T-helper 1 cell (primary cell): ENCODE data around the gene MXD4.

Experiments used
- DNase-seq, 5 donors: peaks; one replicate each; pipeline ENCODE4 v3.0.0-alpha.2; 2012 to 2020

MXD4 gene

DNA sequence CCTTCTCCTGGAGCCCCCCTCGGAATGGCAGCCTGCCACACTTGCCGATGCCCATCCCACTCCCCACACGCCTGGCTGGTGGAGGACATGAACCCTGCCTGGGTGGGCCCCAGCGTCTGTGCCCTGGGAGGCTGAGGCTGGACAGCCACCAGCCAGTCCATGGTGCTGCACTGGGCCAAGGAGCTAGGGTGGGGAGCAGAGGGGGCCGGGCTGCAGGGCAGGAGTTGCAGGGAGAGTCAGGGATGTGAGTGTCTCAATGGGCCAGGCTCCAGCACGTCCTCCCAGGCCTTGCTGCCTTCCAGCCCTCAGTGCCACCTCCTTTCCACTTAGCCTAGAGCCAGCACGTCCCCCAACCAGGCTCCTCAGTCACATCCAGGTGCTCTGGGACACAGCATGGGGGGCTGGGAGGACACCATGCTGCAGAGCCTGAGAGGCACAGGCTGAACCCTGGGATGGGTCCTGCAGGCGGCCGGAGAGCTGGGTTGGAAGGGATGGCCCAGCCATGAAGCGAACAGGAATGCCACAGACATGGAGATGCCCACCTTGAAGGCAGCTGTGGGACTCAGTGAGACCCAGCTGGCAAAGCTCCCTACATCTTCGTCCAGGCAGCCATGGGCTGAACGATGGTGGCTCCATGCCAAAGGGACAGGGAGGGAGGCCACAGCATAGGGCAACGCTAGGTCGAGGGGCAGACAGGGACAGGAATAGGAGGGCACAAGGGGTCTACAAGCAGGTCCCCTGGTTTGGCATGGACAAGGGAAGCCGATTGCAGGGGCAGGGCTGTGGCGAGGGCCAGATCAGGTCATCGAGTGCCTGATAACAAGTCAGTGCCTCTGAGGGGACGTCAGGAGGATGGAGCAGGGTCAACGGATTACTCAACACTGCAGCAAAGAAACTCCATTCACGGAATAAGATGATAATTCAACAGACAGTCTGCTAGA, 30.1 kb upstream of the MXD4 start:
- no peak for DNase-seq

DNA sequence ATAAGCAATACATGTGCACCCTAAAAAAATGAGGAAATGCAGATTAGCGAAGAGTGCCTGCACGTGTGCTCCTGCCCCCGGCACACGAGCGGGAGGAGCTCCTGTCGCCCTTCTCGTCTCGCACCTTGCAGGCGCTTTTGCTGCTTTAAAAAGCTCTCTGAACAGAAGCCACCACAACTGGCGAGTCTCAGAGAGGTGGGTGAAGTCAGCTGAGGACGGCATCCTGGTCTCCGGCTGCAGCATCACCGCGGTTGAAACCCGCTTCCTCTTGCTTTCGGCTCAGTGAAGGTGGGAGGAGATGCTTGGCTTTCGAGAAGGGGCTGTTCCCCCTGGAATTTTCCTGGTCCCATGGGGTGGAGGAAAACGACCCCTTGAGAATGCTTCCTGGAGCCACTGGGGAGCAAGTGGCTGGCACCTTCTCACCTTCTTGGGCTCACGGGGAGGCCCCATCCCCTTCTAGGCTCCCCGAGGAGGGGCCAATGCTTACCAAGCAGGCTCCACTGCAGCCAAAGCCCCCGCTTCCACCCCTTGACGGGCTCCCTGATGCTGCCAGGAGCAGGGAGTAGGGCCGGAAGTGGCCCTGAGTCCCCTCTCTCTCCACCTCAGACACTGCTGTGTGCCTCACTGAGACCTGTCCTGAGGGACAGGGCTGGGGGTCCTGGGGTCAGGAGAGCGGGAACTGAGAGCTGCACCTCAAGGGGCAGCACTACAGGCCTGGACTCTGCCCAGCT, 29.2 kb upstream of the MXD4 start:
- peak; percentile 58 to 78 (median 74) for DNase-seq

DNA sequence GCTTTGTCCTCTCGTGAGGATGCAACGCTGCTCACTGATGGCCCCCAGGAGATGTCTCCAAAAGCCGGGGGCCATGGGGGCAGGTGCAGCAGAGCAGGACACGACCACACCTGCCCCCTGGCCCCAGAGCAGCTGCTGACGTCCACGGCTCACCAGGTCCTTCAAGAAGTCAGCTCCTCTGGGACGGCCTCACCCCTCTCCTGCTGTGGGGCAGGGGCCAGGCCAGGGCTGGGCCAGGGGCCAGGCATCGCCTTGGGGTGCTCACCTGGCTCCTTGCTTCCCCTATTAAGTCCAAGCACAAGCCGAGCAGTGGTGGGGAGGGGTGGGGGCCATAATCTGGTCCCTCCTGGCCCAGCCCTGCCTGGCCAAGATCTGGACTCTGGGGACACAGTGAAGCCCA, 28.6 kb upstream of the MXD4 start:
- no peak for DNase-seq

DNA sequence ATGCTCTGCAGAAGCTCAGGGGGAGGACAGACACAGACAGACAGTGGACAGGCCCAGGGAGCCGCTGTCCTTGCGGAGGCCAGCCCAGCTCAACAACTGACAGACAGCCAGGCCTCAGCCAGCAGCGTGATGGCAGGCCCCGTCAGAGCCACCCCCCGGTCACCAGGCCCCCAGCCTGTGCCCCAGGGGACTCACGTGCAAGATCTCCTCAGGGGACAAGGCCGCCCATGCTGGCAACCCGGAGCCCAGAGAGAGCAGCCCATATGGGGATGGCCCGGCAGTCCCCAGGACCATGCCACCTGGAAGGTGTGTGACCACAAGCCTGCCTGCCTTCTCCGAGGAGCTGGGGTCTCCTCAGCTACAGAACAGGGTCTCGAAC, 28.0 kb upstream of the MXD4 start:
- DNase-seq = no peak

DNA sequence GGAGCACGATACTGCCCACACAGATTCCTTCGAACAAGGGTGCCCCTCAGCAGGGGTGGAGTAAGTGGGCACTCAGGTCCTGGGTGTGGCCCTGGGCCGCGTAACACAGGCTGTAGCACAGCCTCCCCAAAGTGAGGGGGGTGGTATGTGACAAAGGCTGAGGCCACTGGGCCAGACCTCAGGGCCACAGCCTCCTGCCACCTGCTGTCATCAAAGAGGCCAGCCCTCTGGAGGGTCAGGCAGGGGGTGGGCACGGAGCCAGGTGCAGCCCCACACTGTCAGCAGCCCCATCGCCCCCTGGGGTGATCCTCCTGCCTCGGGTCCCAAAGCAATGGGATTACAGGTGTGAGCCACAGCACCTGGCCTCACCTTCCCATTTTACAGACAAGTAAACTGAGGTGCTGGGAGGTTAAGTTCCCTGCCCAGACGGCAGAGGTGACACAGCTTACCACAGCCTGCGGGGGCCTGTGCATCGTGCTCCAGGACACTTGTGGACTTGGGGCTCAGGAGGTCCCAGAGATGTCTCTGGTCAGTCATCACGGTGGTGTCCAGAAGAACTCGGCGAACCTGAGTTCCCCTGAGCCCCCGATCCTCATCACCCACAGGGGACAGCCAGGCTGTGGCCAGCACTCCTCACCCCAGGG, 27.5 kb upstream of the MXD4 start:
- DNase-seq = no peak

DNA sequence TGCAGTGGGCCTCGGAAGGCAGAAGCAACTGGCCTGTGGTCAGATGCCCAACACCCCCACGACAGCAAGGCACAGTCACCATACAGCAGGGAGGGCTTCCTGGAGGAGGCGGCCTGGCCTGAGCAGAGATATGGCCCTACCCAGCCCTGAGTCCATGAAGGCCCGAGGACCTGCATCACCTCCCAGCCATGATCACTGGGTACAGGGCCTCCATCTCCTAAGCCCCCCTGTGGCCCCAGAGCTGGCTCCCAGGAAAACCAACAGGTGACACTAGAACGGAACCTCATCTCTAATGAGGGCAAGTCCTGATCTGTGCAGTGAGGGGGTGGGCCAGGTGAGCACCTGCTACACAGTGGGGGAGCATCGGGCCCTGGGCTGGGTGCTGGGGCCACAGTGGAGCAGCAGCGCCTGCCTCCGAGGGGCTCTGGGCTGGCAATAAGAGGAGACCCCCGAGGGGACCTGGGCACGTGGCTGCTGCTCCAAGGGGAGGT, 26.2 kb upstream of the MXD4 start:
- DNase-seq = no peak

DNA sequence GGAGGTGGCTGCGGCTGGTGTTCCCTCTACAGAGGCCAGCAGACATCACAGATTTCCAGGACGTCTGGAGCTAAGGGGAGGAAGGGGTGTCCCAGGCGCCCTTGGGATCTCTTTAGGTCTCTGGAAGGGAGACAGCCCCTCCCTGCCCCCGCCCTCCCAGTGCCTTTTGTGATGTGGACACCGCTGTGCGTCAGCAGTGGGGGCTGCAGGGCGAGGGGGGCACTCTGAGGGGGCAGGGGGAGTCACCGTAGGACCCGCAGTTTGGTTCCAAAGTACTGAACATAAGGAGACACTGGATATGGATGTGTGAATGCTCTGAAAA, 25.6 kb upstream of the MXD4 start:
- peak in 1 of 5 donors; percentile 3 for DNase-seq

DNA sequence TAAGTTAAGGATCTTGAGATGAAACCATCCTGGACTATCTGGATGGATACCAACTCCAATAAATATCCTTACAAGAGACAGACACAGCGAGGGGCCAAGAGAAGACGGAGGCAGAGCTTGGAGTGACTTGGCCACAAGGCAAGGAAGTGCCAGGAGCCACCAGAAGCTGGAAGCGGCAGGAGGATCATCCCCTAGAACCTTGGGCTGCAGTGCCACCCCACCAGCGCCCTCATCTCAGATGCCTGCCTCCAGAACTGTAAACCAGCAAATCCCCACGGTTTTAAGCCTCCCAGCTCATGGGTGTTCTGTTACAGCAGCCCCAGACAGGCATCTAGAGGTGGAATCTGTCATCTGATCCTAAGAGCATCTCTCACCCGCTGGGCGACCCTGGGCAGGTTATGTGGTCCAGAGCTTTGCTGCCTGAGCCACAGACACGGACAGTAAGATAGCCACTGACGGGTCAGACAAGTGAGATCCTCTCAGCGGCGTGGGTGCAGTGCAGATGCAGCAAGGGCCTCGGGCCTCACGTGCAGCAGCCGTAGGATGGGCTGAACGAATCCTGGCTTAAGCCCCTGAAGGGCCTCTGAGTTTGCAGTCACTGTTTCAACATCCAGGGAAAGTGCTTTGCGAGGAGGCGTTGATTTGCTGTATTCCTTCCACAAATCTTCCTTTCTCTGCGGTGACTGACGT, 25.1 kb upstream of the MXD4 start:
- no peak for DNase-seq

DNA sequence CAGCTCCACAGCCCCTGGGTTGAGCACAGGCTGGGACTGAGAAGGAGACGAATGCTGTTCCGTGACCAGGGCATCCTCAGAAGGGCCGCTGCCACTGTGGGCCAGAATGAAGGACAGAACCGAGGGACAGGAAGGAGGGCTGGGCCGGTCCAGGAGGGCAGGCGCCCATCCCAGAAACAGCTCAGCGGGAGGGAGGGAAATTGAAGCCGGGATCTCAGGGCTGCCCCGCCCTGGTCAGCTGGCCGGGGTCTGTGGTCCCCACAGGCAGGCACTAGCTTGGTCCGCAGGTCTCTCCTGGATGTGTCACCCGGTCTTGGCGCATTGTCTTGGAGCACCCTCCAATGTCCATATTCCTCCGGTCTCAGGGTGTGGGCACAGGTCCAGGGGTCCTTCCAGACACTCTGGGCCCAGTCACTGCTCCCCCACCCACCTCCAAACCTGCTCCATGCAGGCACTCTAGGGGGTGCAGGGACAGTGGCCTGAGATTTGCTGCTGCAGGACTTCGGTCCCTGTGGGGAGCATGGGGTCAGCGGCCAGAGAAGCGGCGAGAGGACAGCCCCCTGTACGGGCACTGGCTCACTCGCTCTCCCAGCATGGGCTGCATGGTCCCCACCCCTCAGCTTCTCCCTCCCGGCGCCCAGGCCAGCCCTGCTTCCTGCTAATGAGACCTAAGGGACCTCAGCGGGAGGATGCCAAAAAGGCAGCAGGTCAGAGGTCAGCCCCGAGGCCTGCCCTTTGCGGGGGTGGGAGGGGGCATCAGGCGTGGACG, 23.9 kb upstream of the MXD4 start:
- DNase-seq = peak in 1 of 5 donors; percentile 12

DNA sequence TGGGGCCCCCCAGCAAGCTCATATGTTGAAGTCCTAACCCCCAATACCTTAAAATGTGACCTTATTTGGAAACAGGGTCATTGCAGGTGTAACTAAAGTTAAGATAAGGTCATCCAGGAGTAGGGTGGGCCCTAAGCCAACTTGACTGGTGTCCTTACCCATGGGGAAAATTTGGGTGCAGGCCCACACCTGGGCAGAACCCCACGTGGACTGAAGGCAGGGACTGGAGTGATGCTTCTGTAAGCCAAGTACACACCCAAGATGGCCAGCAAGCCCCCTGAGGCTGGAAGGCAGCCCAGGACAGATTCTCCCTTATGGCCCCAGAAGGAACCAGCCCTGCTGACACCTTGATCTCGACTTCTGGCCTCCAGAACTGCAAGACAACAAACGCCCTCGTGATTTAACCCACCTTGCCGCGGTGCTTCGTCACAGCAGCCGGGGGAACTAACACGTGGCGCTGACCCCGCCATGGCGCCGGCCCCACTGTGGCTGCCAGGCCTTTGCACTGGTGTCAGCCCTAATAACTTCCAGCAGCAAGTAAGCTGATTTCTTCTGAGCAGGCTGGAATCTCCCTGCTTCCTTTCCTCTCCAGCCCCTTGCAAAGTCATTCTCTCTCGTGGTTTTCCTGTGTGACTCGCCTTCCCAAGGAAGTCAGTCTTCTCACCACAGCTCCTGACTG, 23.2 kb upstream of the MXD4 start:
- DNase-seq = peak in 1 of 5 donors; percentile 3

DNA sequence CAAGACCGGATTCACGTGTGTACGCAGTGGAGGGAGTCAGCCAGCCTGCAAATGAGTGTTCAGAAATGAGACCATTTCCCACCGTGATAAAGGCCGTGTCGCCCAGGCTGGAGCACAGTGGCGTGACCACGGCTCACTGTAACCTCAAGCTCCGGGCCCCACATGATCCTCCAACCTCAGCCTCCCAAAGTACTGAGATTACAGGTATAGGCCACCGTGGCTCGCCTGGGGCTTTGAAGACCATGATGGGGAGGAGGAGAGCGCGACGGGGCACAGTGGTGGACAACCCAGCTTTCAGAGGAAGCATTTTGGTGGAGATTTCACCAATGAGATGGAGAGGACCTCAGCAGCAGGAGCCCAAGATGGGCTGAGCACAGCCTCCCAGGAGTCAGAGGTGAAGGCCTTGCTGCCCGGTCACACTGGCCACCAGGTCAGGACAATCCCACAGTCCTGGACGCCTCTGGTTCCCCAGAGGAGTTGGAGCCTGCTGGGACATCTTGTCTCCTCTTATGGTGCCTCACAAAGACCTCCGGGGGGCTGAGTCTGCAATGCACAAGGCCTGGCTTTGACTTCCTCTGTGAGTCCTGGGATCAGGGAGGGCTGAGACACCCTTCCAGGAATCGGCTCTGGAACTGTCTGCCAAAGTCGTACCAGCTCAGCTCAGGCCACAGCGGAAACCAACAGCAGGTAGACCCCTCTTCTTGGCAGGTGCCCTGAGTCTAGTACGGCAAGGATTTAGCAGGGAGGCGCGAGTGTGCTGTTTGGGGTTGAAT, 22.4 kb upstream of the MXD4 start:
- DNase-seq = peak in 1 of 5 donors; percentile 5

DNA sequence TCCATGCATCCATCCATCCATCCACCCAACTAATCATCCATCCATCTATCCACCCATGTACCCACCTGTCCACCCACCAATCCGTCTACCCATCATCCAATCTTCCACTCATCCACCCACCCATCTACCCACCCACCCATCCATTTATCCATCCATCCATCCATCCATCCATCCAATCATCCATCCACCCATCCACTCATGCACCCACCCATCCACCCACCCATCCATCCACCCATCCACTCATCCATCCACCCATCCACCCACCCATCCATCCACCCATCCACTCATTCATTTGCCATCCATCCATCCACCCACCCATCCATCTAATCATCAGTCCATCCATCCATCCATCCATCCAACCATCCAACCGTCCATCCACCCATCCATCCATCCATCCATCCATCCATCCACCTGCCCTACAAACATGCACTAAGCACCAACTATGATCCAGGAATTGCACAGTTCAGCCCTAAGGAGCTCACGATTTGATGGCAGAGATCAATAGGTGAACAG, 21.3 kb upstream of the MXD4 start:
- DNase-seq = peak in 1 of 5 donors; percentile 2

DNA sequence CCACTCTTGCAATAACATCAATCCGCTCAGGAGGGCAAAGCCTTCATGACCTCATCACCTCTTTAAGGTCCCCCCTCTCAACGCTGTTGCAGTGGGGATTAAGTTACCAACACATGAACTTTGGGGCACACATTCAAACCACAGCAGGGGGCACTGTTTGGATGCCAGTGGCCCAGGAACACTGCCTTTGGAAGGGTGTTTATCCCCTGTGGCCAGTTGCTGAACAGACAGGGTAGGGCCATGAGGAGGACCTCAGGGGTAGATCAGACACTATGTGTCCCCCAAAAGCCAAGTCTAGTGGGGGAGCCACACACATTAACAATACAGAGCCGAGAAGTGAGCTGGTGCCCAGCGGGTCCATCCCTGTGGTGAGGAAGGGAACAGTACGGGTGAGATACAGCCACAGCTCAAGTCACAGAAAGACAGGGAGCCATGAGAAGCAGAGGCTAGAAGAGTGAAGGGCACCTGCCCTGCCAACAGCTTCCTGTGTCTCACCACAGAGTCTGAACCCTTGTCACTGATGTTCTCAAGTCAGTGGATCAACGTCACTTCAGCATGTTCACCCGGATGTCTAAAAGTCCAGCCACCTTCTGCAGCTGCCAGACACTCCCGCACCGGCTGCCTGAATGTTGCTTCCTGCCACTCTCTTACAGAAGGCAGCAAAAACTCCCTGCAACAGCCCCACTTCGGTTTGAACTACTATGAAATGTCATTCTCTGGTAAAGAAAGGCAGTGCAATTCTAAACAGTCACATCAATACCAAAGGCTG, 19.9 kb upstream of the MXD4 start:
- peak; percentile 76 to 94 (median 84) for DNase-seq

DNA sequence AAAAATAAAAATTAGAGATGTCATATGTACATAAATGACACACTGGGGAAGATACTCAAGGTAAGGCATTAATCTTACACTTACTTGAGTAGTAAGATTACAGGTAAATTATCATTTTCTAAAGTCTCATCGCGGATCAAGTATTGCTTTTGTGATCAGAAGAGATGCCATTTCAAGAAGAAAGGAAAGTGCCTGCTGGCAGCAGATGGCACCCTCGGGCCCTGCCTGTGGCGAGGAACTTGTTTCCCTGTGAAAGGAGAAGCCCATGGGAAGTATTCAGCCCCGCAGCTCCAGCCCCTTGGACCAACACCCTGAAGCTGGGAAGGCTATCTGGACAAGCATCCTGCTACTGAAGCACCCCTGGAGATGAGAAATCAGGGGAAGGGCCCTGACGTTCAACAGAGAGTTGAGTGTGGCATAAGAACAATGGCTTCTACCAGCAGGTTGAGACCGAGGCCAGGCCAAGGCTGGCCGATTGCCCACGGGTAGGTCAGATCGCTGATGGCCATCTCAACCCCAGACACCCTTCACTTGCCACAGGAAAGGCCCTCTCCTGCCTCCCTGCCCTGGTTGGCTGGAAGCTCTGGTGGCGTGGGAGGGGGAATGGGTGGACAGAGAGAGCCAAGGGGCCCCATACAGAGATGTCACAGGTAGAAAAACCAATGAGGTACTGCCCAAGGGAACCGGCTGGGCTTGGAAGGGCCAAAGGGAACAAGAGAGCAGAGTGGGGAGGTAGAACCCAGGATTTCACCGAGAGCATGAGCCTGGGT, 18.8 kb upstream of the MXD4 start:
- DNase-seq = no peak

DNA sequence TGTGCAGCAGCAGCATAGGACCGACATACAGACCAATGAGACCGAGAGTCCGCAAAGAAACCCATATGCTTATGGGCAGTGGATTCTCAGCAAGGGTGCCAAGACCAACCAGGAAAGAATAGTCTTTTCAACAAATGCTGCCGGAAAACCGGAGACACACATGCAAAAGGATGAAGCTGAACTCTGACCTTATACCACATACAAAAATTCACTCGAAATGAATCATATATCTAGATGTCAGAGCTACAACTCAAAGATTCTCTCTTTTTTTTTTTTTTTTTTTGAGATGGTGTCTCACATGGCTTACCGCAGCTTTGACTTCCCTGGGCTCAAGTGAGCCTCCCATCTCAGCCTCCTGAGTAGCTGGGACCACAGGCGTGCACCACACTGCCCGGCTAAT, 16.0 kb upstream of the MXD4 start:
- DNase-seq = no peak

DNA sequence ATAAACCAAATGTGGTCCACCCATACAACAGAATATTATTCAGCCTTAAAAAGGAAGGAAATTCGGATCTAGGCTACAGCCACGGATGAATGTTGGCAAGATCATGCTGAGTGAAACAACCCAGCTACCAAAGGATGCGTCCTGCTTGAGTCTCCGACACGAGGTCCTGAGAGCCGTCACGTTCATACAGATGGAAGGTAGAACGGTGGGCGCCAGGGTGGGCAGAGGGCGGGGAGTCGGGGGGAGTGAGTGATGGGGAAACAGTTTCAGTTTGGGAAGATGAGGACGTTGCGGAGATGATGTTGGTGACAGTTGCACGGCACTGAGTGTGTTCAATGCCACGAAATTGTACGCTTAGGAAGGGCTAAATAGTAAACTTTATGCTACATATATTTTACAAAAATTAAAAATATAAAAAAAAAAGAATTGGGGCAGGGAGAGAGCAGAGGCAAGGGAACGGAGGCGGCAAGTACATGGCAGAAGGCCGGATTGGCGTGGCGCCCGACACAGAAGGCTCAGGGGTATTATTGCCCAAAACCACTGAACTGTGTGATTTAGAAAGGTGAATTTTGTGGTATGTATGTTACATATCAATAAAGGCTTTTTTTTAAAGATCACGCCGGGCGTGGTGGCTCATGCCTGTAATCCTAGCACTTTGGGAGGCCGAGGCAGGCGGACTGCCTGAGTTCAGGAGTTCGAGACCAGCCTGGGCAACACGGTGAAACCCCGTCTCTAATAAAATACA, 14.8 kb upstream of the MXD4 start:
- no peak for DNase-seq

DNA sequence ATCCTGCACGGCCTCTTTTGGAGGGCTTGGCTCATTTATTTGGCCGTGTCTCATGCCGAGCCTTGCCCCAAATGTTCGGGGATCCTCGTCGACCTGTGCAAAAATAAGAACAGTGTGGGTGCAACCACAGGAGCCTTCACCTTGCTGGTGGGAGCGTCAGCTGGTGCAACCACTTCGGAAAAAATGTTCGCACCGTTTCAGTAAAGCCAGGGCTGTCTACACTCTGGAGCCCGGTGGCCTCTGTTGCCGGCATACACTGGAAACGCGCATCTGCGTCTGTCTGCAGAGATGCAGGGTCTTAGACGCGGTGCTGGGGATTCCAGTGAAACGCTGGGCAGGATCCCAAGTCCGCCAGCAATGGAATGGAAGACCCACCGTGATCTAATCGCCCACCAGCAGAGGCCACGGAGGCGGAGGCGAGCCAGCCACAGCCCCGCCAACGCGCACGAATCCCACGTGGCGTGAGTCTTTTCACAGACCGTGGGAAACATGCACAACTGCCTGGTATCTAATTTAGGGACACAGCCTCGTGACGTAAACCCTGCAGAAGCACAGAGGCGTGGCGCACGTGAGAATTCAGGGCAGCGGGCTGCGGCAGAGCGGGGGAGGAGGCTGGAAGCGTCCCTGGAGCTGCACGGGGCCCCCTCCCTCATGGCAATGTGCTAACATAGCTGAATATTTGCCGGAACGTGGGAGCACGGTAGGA, 13.8 kb upstream of the MXD4 start:
- no peak for DNase-seq
